HG03066 (cell line): Measurements from ENCODE around the gene BTNL8.

ENCODE experiments used
- ATAC-seq: cut with Tn5 transposase; IDR thresholded peaks from one replicate; pipeline ENCODE4 v1.9.1; 2021; ENCODE audit warnings: low read depth; ENCODE audit not compliant: unreplicated experiment

The BTNL8 gene

GRCh38 chr5:180898621-180899246 is at the start of gene BTNL8:
Gene BTNL8 (plus strand): TSS chr5:180899159. CDS start chr5:180899311, 152 bp downstream.
- no peak for ATAC-seq

- ATAC-seq: no peak
These were observed 49.1 kb upstream of the BTNL8 start for GRCh38 chr5:180849827-180850226.

GRCh38 chr5:180850434-180851078 is 48.4 kb upstream of the BTNL8 start:
- no peak for ATAC-seq

- ATAC-seq: no peak
These were observed 46.5 kb upstream of the BTNL8 start for GRCh38 chr5:180852495-180852894.

- no peak for ATAC-seq
These were observed 45.7 kb upstream of the BTNL8 start for GRCh38 chr5:180853121-180853847.

GRCh38 chr5:180853848-180854176 is 45.1 kb upstream of the BTNL8 start:
- ATAC-seq: no peak

- no peak for ATAC-seq
These were observed 40.4 kb upstream of the BTNL8 start for GRCh38 chr5:180858586-180858985.

GRCh38 chr5:180860273-180860886 is 38.6 kb upstream of the BTNL8 start:
- ATAC-seq: peak; percentile 60

GRCh38 chr5:180860887-180861822 is 37.8 kb upstream of the BTNL8 start, which contains the start of gene ZFP62:
Gene ZFP62 (minus strand): TSS chr5:180861276. CDS start chr5:180861219, 57 bp downstream.
- ATAC-seq: peak; percentile 74

- no peak for ATAC-seq
These were observed 36.3 kb upstream of the BTNL8 start for GRCh38 chr5:180862645-180863044.

- ATAC-seq: no peak
These were observed 32.8 kb upstream of the BTNL8 start for GRCh38 chr5:180865981-180866695.

- no peak for ATAC-seq
These were observed 32.0 kb upstream of the BTNL8 start for GRCh38 chr5:180866985-180867384.

- ATAC-seq: no peak
These were observed 30.0 kb upstream of the BTNL8 start for GRCh38 chr5:180868960-180869359.

GRCh38 chr5:180869587-180869986 is 29.4 kb upstream of the BTNL8 start:
- no peak for ATAC-seq

GRCh38 chr5:180870276-180871068 is 28.5 kb upstream of the BTNL8 start:
- no peak for ATAC-seq

- ATAC-seq: no peak
These were observed 26.5 kb upstream of the BTNL8 start for GRCh38 chr5:180872419-180872818.

GRCh38 chr5:180873615-180874520 is 25.1 kb upstream of the BTNL8 start:
- ATAC-seq: no peak
